GM18526 (cell line): ENCODE results near the gene ARHGEF28.

Experiments used
- POLR2A ChIP-seq: IDR thresholded peaks from 3 replicates; pipeline ENCODE4 v1.6.1; 2011; ENCODE audit not compliant: insufficient read length; ENCODE audit errors: extremely low read depth

The ARHGEF28 gene

GRCh38 chr5:73883646-73884045, 257.6 kb downstream of the ARHGEF28 start:
- no peak for TF ChIP-seq POLR2A

GRCh38 chr5:73887688-73888087, 261.7 kb downstream of the ARHGEF28 start:
- no peak for TF ChIP-seq POLR2A

- TF ChIP-seq POLR2A, result no peak
These were observed 264.6 kb downstream of the ARHGEF28 start for GRCh38 chr5:73890569-73890968.

GRCh38 chr5:73892218-73892617, 266.2 kb downstream of the ARHGEF28 start:
- no peak for TF ChIP-seq POLR2A

- no peak for TF ChIP-seq POLR2A
These were observed 266.8 kb downstream of the ARHGEF28 start for GRCh38 chr5:73892806-73893205.

- no peak for TF ChIP-seq POLR2A
These were observed 267.8 kb downstream of the ARHGEF28 start for GRCh38 chr5:73893813-73894212.

GRCh38 chr5:73894860-73895259, 268.9 kb downstream of the ARHGEF28 start:
- no peak for TF ChIP-seq POLR2A

- TF ChIP-seq POLR2A, result no peak
These were observed 269.5 kb downstream of the ARHGEF28 start for GRCh38 chr5:73895471-73895870.

- no peak for TF ChIP-seq POLR2A
These were observed 270.1 kb downstream of the ARHGEF28 start for GRCh38 chr5:73896097-73896496.

- TF ChIP-seq POLR2A, result no peak
These were observed 270.7 kb downstream of the ARHGEF28 start for GRCh38 chr5:73896668-73897067.

- no peak for TF ChIP-seq POLR2A
These were observed 271.9 kb downstream of the ARHGEF28 start for GRCh38 chr5:73897893-73898292.

GRCh38 chr5:73899055-73899454, 273.1 kb downstream of the ARHGEF28 start:
- no peak for TF ChIP-seq POLR2A

GRCh38 chr5:73899916-73900315, 273.9 kb downstream of the ARHGEF28 start:
- TF ChIP-seq POLR2A, result no peak

GRCh38 chr5:73900566-73900965, 274.6 kb downstream of the ARHGEF28 start:
- no peak for TF ChIP-seq POLR2A

- TF ChIP-seq POLR2A, result no peak
These were observed 275.0 kb downstream of the ARHGEF28 start for GRCh38 chr5:73901043-73901442.

- TF ChIP-seq POLR2A, result no peak
These were observed 275.5 kb downstream of the ARHGEF28 start for GRCh38 chr5:73901455-73901854.

- TF ChIP-seq POLR2A, result no peak
These were observed 276.5 kb downstream of the ARHGEF28 start for GRCh38 chr5:73902327-73903051.
